Right renal cortex interstitium (tissue), 3 donors: ENCODE data around the gene MT4. TPM values are rescaled to one million over a fixed set of nuclear protein-coding genes. Genes with fewer than 3 reads are reported as not detected.

ENCODE experiments used
- DNase-seq, 3 donors: peaks; one replicate each; pipeline ENCODE4 v3.0.0-alpha.2; 2013; ENCODE audit warnings: low read depth in 3 of 3, low spot score in 2 of 3
- polyA plus RNA-seq, 3 donors: library from polyadenylated mRNA; unstranded; fragments of 120-200 nt; gene quantifications; one replicate each; pipeline ENCODE4 v1.2.1, GENCODE V29; 2013; ENCODE audit not compliant: insufficient read length in 3 of 3

MT4 gene
- polyA plus RNA-seq, 3 donors: not detected

DNA sequence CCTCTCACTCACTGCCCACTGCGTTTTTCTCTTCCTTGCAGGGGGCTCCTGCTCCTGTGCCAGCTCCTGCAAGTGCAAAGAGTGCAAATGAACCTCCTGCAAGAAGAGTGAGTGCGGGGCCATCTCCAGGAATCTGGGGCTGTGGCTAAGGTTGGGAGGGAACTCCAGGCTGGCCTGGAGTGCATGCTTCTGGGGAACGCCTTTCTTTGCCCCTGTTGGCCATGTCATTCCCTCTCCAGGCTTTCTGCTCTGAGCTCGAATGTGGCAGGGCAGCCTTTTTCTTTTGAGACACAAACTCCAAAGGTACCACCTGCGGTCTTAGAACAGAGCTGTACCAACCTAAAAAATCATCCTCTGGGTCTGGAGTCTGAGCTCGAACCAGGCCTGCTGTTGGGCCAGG, 53.3 kb downstream of the MT4 start:
- DNase-seq: no peak

Other genes with a start within 250 kb of the MT4 start
- gene AMFR, start 139.5 kb upstream of the MT4 start, polyA plus RNA-seq: 100 to 1,000 TPM; 147 to 150 (median 149) TPM
- 100 to 1,000 TPM; 133 to 153 (median 147) TPM for gene NUDT21, start 113.7 kb upstream of the MT4 start, polyA plus RNA-seq
- gene OGFOD1, start 113.5 kb upstream of the MT4 start, polyA plus RNA-seq: 10 to 100 TPM; 36.2 to 38.5 (median 36.3) TPM
- gene BBS2, start 45.0 kb upstream of the MT4 start, polyA plus RNA-seq: 100 to 1,000 TPM; 109 to 120 (median 115) TPM
- 1 to 10 TPM; 1.1 to 1.6 (median 1.2) TPM for gene MT3, start 24.5 kb downstream of the MT4 start, polyA plus RNA-seq
- gene MT2A, start 43.5 kb downstream of the MT4 start, polyA plus RNA-seq: 10 to 100 TPM; 19.4 to 22.9 (median 20.3) TPM
- 10 to 100 TPM; 20.7 to 35.2 (median 24.9) TPM for gene MT1E, start 60.7 kb downstream of the MT4 start, polyA plus RNA-seq
- not detected for gene MT1M, start 67.6 kb downstream of the MT4 start, polyA plus RNA-seq
- not detected for gene MT1A, start 73.6 kb downstream of the MT4 start, polyA plus RNA-seq
- gene MT1B, start 86.8 kb downstream of the MT4 start, polyA plus RNA-seq: not detected
- gene MT1F, start 92.9 kb downstream of the MT4 start, polyA plus RNA-seq: 10 to 100 TPM; 49.5 to 56.3 (median 54.3) TPM
- gene MT1G, start 103.0 kb downstream of the MT4 start, polyA plus RNA-seq: 10 to 100 TPM; 20.7 to 74.0 (median 51.1) TPM
- gene MT1H, start 104.7 kb downstream of the MT4 start, polyA plus RNA-seq: 10 to 100 TPM in 2 of 3 donors, 1 to 10 TPM in 1; 3.8 to 23.4 (median 12.6) TPM
- 10 to 100 TPM; 24.8 to 34.0 (median 26.2) TPM for gene MT1X, start 117.4 kb downstream of the MT4 start, polyA plus RNA-seq
- gene NUP93, start 165.1 kb downstream of the MT4 start, polyA plus RNA-seq: 10 to 100 TPM; 78.0 to 85.4 (median 81.1) TPM